Measurements from ENCODE around the gene SRM.

SRM gene

GRCh38 chr1:11012260-11013159 lies 47.3 kb downstream of the SRM start, which contains the start of gene TARDBP:
Gene TARDBP, plus strand, starts transcription at chr1:11012654. Its CDS starts 1,074 bp downstream, at chr1:11013728.
- peak; percentile 91 to 98 (median 97) for DNase-seq

All from NCI-H1417 (cell line).